Breast epithelium (tissue), 4 donors: ENCODE measurements around the gene CBL. TPM values are rescaled to one million over a fixed set of nuclear protein-coding genes. Genes with fewer than 3 reads are reported as not detected.

Source experiments
- DNase-seq, 2 donors: peaks; one replicate each; pipeline ENCODE4 v3.0.0-alpha.2; 2019; ENCODE audit warnings: low spot score in 2 of 2
- H3K27ac ChIP-seq, 2 donors: fragments of 200-600 bp; sonication (generic) in 1 of 2; one replicate each; pipeline ENCODE4 v1.5.1; 2016 to 2019; ENCODE audit warnings: mild to moderate bottlenecking in 1 of 2
- H3K27me3 ChIP-seq, 2 donors: fragments of 200-600 bp; sonication (generic) in 1 of 2; one replicate each; pipeline versions ENCODE4 v1.5.1 to v1.6.0; 2017 to 2019; ENCODE audit warnings: control low read depth in 1 of 2, mild to moderate bottlenecking in 1 of 2
- H3K36me3 ChIP-seq: fragments of 200-600 bp; one replicate; pipeline ENCODE4 v1.5.1; 2019
- H3K4me1 ChIP-seq, 2 donors: fragments of 200-600 bp; sonication (generic); one replicate each; pipeline ENCODE4 v1.5.1; 2016 to 2019; ENCODE audit warnings: control low read depth in 1 of 2
- H3K4me3 ChIP-seq, 3 donors: fragments of 200-600 bp; sonication (generic); 1 replicate in 2 of 3; 2 replicates in 1 of 3; pipeline ENCODE4 v1.5.1; 2016 to 2019; ENCODE audit warnings: mild to moderate bottlenecking in 3 of 3, moderate library complexity in 2 of 3
- H3K9me3 ChIP-seq, 2 donors: fragments of 200-600 bp; sonication (generic) in 1 of 2; one replicate each; pipeline ENCODE4 v1.5.1; 2016 to 2019; ENCODE audit warnings: control low read depth in 1 of 2
- CTCF ChIP-seq, 3 donors: fragments of 450-650 bp; IDR thresholded peaks; one replicate each; pipeline ENCODE4 v1.5.1; 2016 to 2017; ENCODE audit warnings: antibody characterized with exemption in 3 of 3, mild to moderate bottlenecking in 3 of 3, moderate library complexity in 3 of 3
- POLR2A ChIP-seq: fragments of 450-650 bp; IDR thresholded peaks from one replicate; pipeline ENCODE4 v1.6.1; 2016; ENCODE audit warnings: antibody characterized with exemption, mild to moderate bottlenecking, moderate library complexity
- POLR2AphosphoS5 ChIP-seq, 3 donors: sonication (generic); formaldehyde crosslinking; IDR thresholded peaks; one replicate each; pipeline ENCODE4 v1.6.1; 2017; ENCODE audit warnings: antibody characterized with exemption in 3 of 3
- intact Hi-C: fragments of 100-400 bp; cut with DNase I; formaldehyde crosslinking; loops from one replicate; pipeline ENCODE4 v1.15.1; 2023; ENCODE audit warnings: low total_unique reads
- total RNA-seq, 3 donors: library from RNA; depleted of rRNA; stranded (reverse); fragments of >200 nt; gene quantifications; one replicate each; pipeline ENCODE4 v1.1.0, GENCODE V29; 2016

Gene CBL
- total RNA-seq, 3 donors from 2014 or later: 13.1 to 17.0 (median 14.3) TPM

- intact Hi-C loops: no loop called here
- Histone ChIP-seq H3K27ac (peak overlapping the region in 1 of 2 donors; percentile 94), H3K27me3 (no peaks in the 10 kb centered on the region), H3K4me1 (no peaks in the 10 kb centered on the region), H3K9me3 (no peaks in the 10 kb centered on the region), H3K4me3 (peak overlapping the region; percentile 80 to 90 (median 89)), H3K36me3 (no peaks in the 10 kb centered on the region)
- DNase-seq: peak in 1 of 2 donors; percentile 39
- no peak for TF ChIP-seq POLR2A
- no peak for TF ChIP-seq CTCF (IDR thresholded peaks at IDR 0.05)
- no peak for TF ChIP-seq POLR2AphosphoS5 (IDR thresholded peaks at IDR 0.05)
These were observed 1.1 kb upstream of the CBL start for GRCh38 chr11:119205080-119205479.

- H3K27me3 ChIP-seq: no peaks in the 10 kb centered on the region
- DNase-seq: peak; percentile 45 to 53
- H3K27ac ChIP-seq: peak overlapping the region; percentile 94 to 97
- H3K36me3 ChIP-seq: no peaks in the 10 kb centered on the region
- H3K9me3 ChIP-seq: no peaks in the 10 kb centered on the region
- no peaks in the 10 kb centered on the region for H3K4me1 ChIP-seq
- intact Hi-C loops: no loop called here
- H3K4me3 ChIP-seq: peak overlapping the region; percentile 80 to 90 (median 89)
- TF ChIP-seq POLR2A (no peak), POLR2AphosphoS5 (IDR thresholded peaks at IDR 0.05) (no peak), CTCF (IDR thresholded peaks at IDR 0.05) (no peak)
These were observed 624 bp downstream of the CBL start for GRCh38 chr11:119206511-119207414.

GRCh38 chr11:119207415-119207960, 1.3 kb downstream of the CBL start:
- TF ChIP-seq CTCF (IDR thresholded peaks at IDR 0.05) (no peak), POLR2A (no peak), POLR2AphosphoS5 (IDR thresholded peaks at IDR 0.05) (no peak)
- no peaks in the 10 kb centered on the region for H3K36me3 ChIP-seq
- no peaks in the 10 kb centered on the region for H3K27me3 ChIP-seq
- no peak for DNase-seq
- no peaks in the 10 kb centered on the region for H3K4me1 ChIP-seq
- peak overlapping the region; percentile 80 to 90 (median 89) for H3K4me3 ChIP-seq
- intact Hi-C loops: no loop called here
- peak overlapping the region in 1 of 2 donors; percentile 94 for H3K27ac ChIP-seq
- no peaks in the 10 kb centered on the region for H3K9me3 ChIP-seq

GRCh38 chr11:119209186-119209585, 3.0 kb downstream of the CBL start:
- DNase-seq: no peak
- no peaks in the 10 kb centered on the region for H3K9me3 ChIP-seq
- no peaks in the 10 kb centered on the region for H3K4me1 ChIP-seq
- no peak overlapping the region for H3K27ac ChIP-seq
- intact Hi-C loops: no loop called here
- H3K36me3 ChIP-seq: no peaks in the 10 kb centered on the region
- TF ChIP-seq CTCF (IDR thresholded peaks at IDR 0.05): no peak
- no peak for TF ChIP-seq POLR2A
- no peak for TF ChIP-seq POLR2AphosphoS5 (IDR thresholded peaks at IDR 0.05)
- H3K27me3 ChIP-seq: no peaks in the 10 kb centered on the region
- no peak overlapping the region for H3K4me3 ChIP-seq

- no peak for DNase-seq
- Histone ChIP-seq H3K27me3 (no peaks in the 10 kb centered on the region), H3K27ac (no peak overlapping the region), H3K36me3 (no peaks in the 10 kb centered on the region), H3K4me1 (no peaks in the 10 kb centered on the region), H3K9me3 (no peaks in the 10 kb centered on the region), H3K4me3 (no peak overlapping the region)
- intact Hi-C loops: loop anchor here (5.0 kb wide), 1 partner anchor 768 kb away; no protein-coding TSS in a partner anchor
- TF ChIP-seq POLR2A (no peak), CTCF (IDR thresholded peaks at IDR 0.05) (no peak), POLR2AphosphoS5 (IDR thresholded peaks at IDR 0.05) (no peak)
These were observed 3.9 kb downstream of the CBL start for GRCh38 chr11:119210050-119210449.
